Left ventricle myocardium inferior (tissue), 1 donor: ENCODE measurements around the gene CDKN1A. TPM values are rescaled to one million over a fixed set of nuclear protein-coding genes. Genes with fewer than 3 reads are reported as not detected.

ENCODE experiments used
- DNase-seq: peaks from one replicate; pipeline ENCODE4 v3.0.0-alpha.2; 2020
- H3K27ac ChIP-seq: fragments of 200-600 bp; replicated peaks from 2 replicates; pipeline ENCODE4 v1.8.0; 2021
- H3K27me3 ChIP-seq: fragments of 200-600 bp; 2 replicates; pipeline ENCODE4 v1.8.0; 2021; ENCODE audit warnings: low read depth
- H3K36me3 ChIP-seq: fragments of 200-600 bp; 2 replicates; pipeline ENCODE4 v1.8.0; 2021
- H3K4me1 ChIP-seq: fragments of 200-600 bp; 2 replicates; pipeline ENCODE4 v1.8.0; 2021
- H3K4me3 ChIP-seq: fragments of 200-600 bp; 2 replicates; pipeline ENCODE4 v1.8.0; 2021; ENCODE audit warnings: mild to moderate bottlenecking, moderate library complexity
- H3K9me3 ChIP-seq: fragments of 200-600 bp; replicated peaks from 2 replicates; pipeline ENCODE4 v1.8.0; 2021
- intact Hi-C: fragments of 100-400 bp; cut with micrococcal nuclease; formaldehyde crosslinking; loops from one replicate; pipeline ENCODE4 v1.11.0; 2022
- total RNA-seq: library from RNA; stranded (reverse); fragmentation: NEBNext Ultra II Directional; extraction: Animal tissue kit (Norgen Biotek cat#: 25700); gene quantifications from one replicate; pipeline ENCODE4 v1.2.1, GENCODE V29; 2021
- TF ChIP-seq, protein P1 (sequence below): fragments of 200-600 bp; IDR thresholded peaks from 2 replicates; pipeline ENCODE4 v1.8.0; 2021; ENCODE audit warnings: antibody characterized with exemption, mild to moderate bottlenecking, borderline replicate concordance
- donor health status: DM: no; HTN: yes; CAD: no; lungs with severe emphysema.

CDKN1A gene
- total RNA-seq, 1 donor from 2014 or later = 67.2 TPM

- no peak overlapping the region for H3K4me3 ChIP-seq
- H3K9me3 ChIP-seq = no peaks in the 10 kb centered on the region
- H3K4me1 ChIP-seq = peaks cover 15% of the 10 kb centered on the region
- intact Hi-C loops = no loop called here
- TF ChIP-seq, protein P1, sequence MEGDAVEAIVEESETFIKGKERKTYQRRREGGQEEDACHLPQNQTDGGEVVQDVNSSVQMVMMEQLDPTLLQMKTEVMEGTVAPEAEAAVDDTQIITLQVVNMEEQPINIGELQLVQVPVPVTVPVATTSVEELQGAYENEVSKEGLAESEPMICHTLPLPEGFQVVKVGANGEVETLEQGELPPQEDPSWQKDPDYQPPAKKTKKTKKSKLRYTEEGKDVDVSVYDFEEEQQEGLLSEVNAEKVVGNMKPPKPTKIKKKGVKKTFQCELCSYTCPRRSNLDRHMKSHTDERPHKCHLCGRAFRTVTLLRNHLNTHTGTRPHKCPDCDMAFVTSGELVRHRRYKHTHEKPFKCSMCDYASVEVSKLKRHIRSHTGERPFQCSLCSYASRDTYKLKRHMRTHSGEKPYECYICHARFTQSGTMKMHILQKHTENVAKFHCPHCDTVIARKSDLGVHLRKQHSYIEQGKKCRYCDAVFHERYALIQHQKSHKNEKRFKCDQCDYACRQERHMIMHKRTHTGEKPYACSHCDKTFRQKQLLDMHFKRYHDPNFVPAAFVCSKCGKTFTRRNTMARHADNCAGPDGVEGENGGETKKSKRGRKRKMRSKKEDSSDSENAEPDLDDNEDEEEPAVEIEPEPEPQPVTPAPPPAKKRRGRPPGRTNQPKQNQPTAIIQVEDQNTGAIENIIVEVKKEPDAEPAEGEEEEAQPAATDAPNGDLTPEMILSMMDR = no peak
- H3K27me3 ChIP-seq = no peaks in the 10 kb centered on the region
- no peak overlapping the region for H3K27ac ChIP-seq
- H3K36me3 ChIP-seq = no peaks in the 10 kb centered on the region
- DNase-seq = no peak
Observed at GRCh38 chr6:36641543-36641942, 37.0 kb upstream of the CDKN1A start.

DNA sequence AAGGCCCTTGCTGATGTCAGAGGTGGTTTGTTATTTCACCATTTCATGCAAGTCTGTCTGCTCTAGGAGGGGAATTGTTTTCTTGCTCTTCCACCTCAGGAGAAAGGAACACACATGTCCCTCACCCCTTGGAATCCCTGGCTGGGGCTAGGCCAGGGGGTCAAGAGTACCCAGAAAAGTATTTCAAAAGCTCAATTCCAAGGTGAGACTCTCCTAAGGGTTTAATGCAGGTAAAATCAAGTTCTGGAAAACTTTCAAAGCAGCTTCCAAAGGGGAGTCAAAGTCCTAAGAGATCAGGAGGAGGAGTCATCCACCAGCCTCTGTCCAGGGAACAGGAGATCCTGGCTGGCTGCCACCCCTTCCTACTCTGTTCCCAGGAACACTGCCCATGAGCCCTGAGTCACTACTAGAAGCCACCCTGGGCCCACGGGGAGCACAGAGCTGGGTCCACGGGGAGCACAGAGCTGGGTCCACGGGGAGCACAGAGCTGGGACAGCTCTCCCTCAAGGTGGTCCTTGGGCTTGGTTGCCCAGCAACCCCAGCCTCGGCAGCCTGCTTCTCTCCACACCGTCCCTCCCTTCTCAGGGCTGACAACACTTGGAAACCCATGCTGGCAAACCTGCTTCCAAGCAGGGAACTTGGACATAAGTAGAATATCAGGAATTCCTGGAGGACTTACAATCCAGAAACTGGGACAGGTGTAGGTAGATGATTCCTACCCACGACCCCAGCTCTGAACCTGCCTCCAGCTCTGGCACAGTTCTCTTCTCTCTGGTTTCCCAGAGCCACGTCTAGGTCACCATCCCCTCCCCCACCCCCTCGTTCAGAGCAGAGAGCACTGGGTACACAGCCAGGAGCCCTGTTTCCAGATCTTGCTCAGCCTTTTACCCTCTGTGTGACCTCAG, 35.3 kb upstream of the CDKN1A start:
- intact Hi-C loops = no loop called here
- peak overlapping the region; percentile 48 for H3K27ac ChIP-seq
- H3K4me3 ChIP-seq = no peak overlapping the region
- H3K4me1 ChIP-seq = peaks cover 15% of the 10 kb centered on the region
- no peaks in the 10 kb centered on the region for H3K9me3 ChIP-seq
- TF ChIP-seq, protein P1 = no peak
- H3K27me3 ChIP-seq = no peaks in the 10 kb centered on the region
- H3K36me3 ChIP-seq = no peaks in the 10 kb centered on the region
- peak; percentile 86 for DNase-seq

DNA sequence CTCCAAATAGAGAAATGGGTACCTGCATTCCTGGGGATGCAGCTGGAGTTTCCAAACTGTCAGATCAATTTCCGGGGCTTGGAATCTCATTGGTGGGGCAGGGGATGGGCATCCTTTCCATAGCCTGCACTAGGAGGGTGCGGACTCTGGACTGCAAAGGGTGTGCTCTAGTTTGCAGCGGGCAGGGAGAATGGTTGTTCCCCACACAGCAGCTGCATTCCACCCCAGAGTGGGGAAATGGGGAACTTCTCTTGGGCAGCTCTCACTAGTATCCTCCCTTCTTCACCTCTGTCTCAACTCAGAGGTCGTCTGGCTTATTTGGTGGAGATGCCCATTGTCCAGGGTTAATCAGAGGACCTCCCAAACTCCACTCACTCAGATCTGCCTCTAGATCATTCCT, 34.5 kb upstream of the CDKN1A start:
- Histone ChIP-seq H3K27ac (no peak overlapping the region), H3K4me1 (peaks cover 16% of the 10 kb centered on the region), H3K4me3 (no peak overlapping the region), H3K27me3 (no peaks in the 10 kb centered on the region), H3K36me3 (no peaks in the 10 kb centered on the region), H3K9me3 (no peaks in the 10 kb centered on the region)
- DNase-seq = no peak
- intact Hi-C loops = no loop called here
- TF ChIP-seq, protein P1 = no peak

DNA sequence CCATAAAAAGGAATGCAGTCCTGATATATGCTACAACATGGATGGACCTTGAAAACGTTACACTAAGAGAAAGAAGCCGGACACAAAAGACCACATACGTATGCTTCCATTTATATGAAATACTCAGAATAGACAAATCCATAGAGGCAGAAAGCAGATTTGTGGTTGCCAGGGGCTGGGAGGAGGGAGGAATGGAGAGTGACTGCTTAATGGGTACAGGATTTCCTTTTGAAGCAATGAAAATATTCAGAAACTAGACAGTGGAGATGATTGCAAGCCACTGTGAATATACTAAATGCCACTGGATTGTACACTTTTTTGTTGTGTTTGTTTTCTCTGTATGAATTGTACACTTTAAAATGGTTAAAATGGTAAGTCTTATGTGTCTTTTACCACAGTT, 29.4 kb upstream of the CDKN1A start:
- peaks cover 8% of the 10 kb centered on the region for H3K4me1 ChIP-seq
- H3K36me3 ChIP-seq = no peaks in the 10 kb centered on the region
- DNase-seq = no peak
- TF ChIP-seq, protein P1 = no peak
- no peaks in the 10 kb centered on the region for H3K9me3 ChIP-seq
- no peak overlapping the region for H3K4me3 ChIP-seq
- no peaks in the 10 kb centered on the region for H3K27me3 ChIP-seq
- intact Hi-C loops = no loop called here
- H3K27ac ChIP-seq = no peak overlapping the region

- TF ChIP-seq, protein P1 = no peak
- no peak for DNase-seq
- no peaks in the 10 kb centered on the region for H3K36me3 ChIP-seq
Observed at GRCh38 chr6:36649701-36650484, 28.6 kb upstream of the CDKN1A start.

More at GRCh38 chr6:36649701-36650484, 28.6 kb upstream of the CDKN1A start:
- H3K4me1 ChIP-seq = peaks cover 8% of the 10 kb centered on the region
- H3K4me3 ChIP-seq = no peak overlapping the region
- intact Hi-C loops = no loop called here
- H3K27me3 ChIP-seq = no peaks in the 10 kb centered on the region
- no peaks in the 10 kb centered on the region for H3K9me3 ChIP-seq
- no peak overlapping the region for H3K27ac ChIP-seq
